H1 (cell line): ENCODE data around the gene CRISPLD2. TPM values are rescaled to one million over a fixed set of nuclear protein-coding genes. Genes with fewer than 3 reads are reported as not detected.

Source experiments
- CTCF ChIA-PET: fragments of 300-600 bp; sonication (Branson Sonifier 250); formaldehyde crosslinking; loops from one replicate; lab custom pipeline; 2021; ENCODE audit not compliant: partially characterized antibody; lab: Charles Lee
- POLR2A ChIA-PET: fragments of 300-600 bp; sonication (Branson Sonifier 250); formaldehyde crosslinking; loops from one replicate; lab custom pipeline; 2021; ENCODE audit warnings: inconsistent platforms; ENCODE audit not compliant: partially characterized antibody; lab: Charles Lee
- DNase-seq, 2 experiments: peaks; one replicate each; pipeline versions ENCODE4 v3.0.0 to v3.0.0-alpha.2; 2010 to 2022; ENCODE audit warnings: low spot score in 2 of 2, low read depth in 1 of 2, mixed read lengths in 1 of 2
- FAIRE-seq: peaks from 2 replicates; lab custom pipeline; 2011; peaks lifted over from hg19 to GRCh38; lab: Jason Lieb, UNC
- H2AFZ ChIP-seq: 2 replicates; pipeline ENCODE4 v1.8.1; 2012; ENCODE audit warnings: low read length, inconsistent platforms
- H2AK5ac ChIP-seq: 2 replicates; pipeline ENCODE4 v1.6.1; 2013; ENCODE audit warnings: low read depth, low read length
- H2BK120ac ChIP-seq: replicated peaks from 2 replicates; pipeline ENCODE3; 2013; ENCODE audit warnings: low read depth, low read length, inconsistent platforms
- H2BK12ac ChIP-seq: 2 replicates; pipeline ENCODE4 v1.6.1; 2013; ENCODE audit warnings: low read depth, low read length
- H2BK15ac ChIP-seq: 2 replicates; pipeline ENCODE4 v1.6.1; 2013; ENCODE audit warnings: low read length
- H2BK20ac ChIP-seq: 2 replicates; pipeline ENCODE4 v1.6.1; 2013; ENCODE audit warnings: low read length
- H2BK5ac ChIP-seq: 2 replicates; pipeline ENCODE4 v1.6.1; 2013; ENCODE audit warnings: low read depth, low read length
- H3K14ac ChIP-seq: 2 replicates; pipeline ENCODE4 v1.6.1; 2013; ENCODE audit warnings: inconsistent platforms; ENCODE audit not compliant: insufficient read length
- H3K18ac ChIP-seq: 2 replicates; pipeline ENCODE4 v1.6.1; 2013; ENCODE audit warnings: low read length; ENCODE audit errors: extremely low read depth
- H3K23ac ChIP-seq: 2 replicates; pipeline ENCODE4 v1.6.1; 2013; ENCODE audit warnings: inconsistent platforms; ENCODE audit not compliant: insufficient read length
- H3K23me2 ChIP-seq: 2 replicates; pipeline ENCODE4 v1.6.1; 2013; ENCODE audit warnings: low read depth, low read length
- H3K27ac ChIP-seq: 2 replicates; pipeline ENCODE4 v1.6.1; 2011; ENCODE audit warnings: low read depth, low read length, inconsistent platforms
- H3K27me3 ChIP-seq, 4 experiments: replicated peaks in 1 of 4; 1 replicate in 1 of 4; 2 replicates in 3 of 4; pipeline versions ENCODE4 v1.6.1 to v1.8.1; 2011 to 2013; ENCODE audit warnings: low read length in 3 of 4, mild to moderate bottlenecking in 3 of 4, inconsistent platforms in 2 of 4, mixed read lengths in 2 of 4, moderate library complexity in 1 of 4; ENCODE audit not compliant: control insufficient read depth in 3 of 4, insufficient read depth in 3 of 4; ENCODE audit errors: extremely low read depth in 1 of 4
- H3K36me3 ChIP-seq, 4 experiments: 2 replicates each; pipeline versions ENCODE4 v1.6.1 to v1.8.1; 2011 to 2013; ENCODE audit warnings: mild to moderate bottlenecking in 4 of 4, low read length in 3 of 4, moderate library complexity in 2 of 4, control low read depth in 1 of 4, inconsistent platforms in 1 of 4; ENCODE audit not compliant: insufficient read depth in 4 of 4, control insufficient read depth in 2 of 4
- H3K4ac ChIP-seq: replicated peaks from 2 replicates; pipeline ENCODE3; 2013; ENCODE audit warnings: low read length, low read depth, mixed read lengths, inconsistent platforms; ENCODE audit not compliant: insufficient read length
- H3K4me1 ChIP-seq, 4 experiments: replicated peaks in 1 of 4; 1 replicate in 1 of 4; 2 replicates in 3 of 4; pipeline versions ENCODE4 v1.6.1 to v1.8.1; 2011 to 2013; ENCODE audit warnings: low read length in 3 of 4, inconsistent platforms in 2 of 4, mixed read lengths in 1 of 4; ENCODE audit not compliant: insufficient read depth in 4 of 4, control insufficient read depth in 3 of 4
- H3K4me2 ChIP-seq, 2 experiments: 2 replicates each; pipeline versions ENCODE4 v1.6.1 to v1.8.1; 2011 to 2013; ENCODE audit warnings: low read depth in 2 of 2, low read length in 2 of 2, control low read depth in 1 of 2, inconsistent platforms in 1 of 2, mild to moderate bottlenecking in 1 of 2; ENCODE audit not compliant: insufficient read depth in 1 of 2
- H3K4me3 ChIP-seq, 4 experiments: fragments of 200-600, 300-600 bp in 1 of 4; sonication (generic), shearing (Covaris generic), sonication (Bioruptor Twin) in 1 of 4; 2 replicates each; pipeline versions ENCODE4 v1.5.1 to v1.8.1; 2011 to 2016; ENCODE audit warnings: low read length in 4 of 4, low read depth in 3 of 4, control low read depth in 2 of 4, inconsistent platforms in 2 of 4, mild to moderate bottlenecking in 2 of 4, mixed read lengths in 1 of 4, moderate library complexity in 1 of 4; ENCODE audit not compliant: insufficient read depth in 2 of 4; ENCODE audit errors: extremely low read depth in 1 of 4
- H3K56ac ChIP-seq: replicated peaks from 2 replicates; pipeline ENCODE3; 2013; ENCODE audit warnings: low read depth, mild to moderate bottlenecking, mixed read lengths, low read length, inconsistent platforms; ENCODE audit not compliant: insufficient read length
- H3K79me1 ChIP-seq: 2 replicates; pipeline ENCODE4 v1.6.1; 2013; ENCODE audit warnings: low read depth, low read length, control low read depth
- H3K79me2 ChIP-seq, 2 experiments: 2 replicates each; pipeline versions ENCODE4 v1.6.1 to v1.8.1; 2012 to 2013; ENCODE audit warnings: low read length in 2 of 2, mild to moderate bottlenecking in 2 of 2, inconsistent platforms in 1 of 2; ENCODE audit not compliant: insufficient read depth in 2 of 2, control insufficient read depth in 1 of 2
- H3K9ac ChIP-seq, 4 experiments: replicated peaks in 1 of 4; 1 replicate in 1 of 4; 2 replicates in 3 of 4; pipeline versions ENCODE4 v1.6.1 to v1.8.1; 2011 to 2013; ENCODE audit warnings: low read depth in 3 of 4, low read length in 3 of 4, control low read depth in 2 of 4, mild to moderate bottlenecking in 2 of 4, moderate library complexity in 2 of 4, inconsistent platforms in 1 of 4; ENCODE audit errors: extremely low read depth in 1 of 4
- H3K9me3 ChIP-seq, 2 experiments: 2 replicates each; pipeline versions ENCODE4 v1.6.1 to v1.8.1; 2012 to 2013; ENCODE audit warnings: mild to moderate bottlenecking in 2 of 2, moderate library complexity in 2 of 2, control low read depth in 1 of 2, inconsistent platforms in 1 of 2, low read depth in 1 of 2, low read length in 1 of 2, mixed read lengths in 1 of 2; ENCODE audit not compliant: insufficient read depth in 2 of 2
- H4K20me1 ChIP-seq, 2 experiments: replicated peaks in 1 of 2; 2 replicates each; pipeline versions ENCODE3 to v1.8.1; 2011 to 2013; ENCODE audit warnings: inconsistent platforms in 2 of 2, low read length in 2 of 2, mild to moderate bottlenecking in 1 of 2; ENCODE audit not compliant: insufficient read depth in 2 of 2, control insufficient read depth in 1 of 2
- H4K5ac ChIP-seq: 2 replicates; pipeline ENCODE4 v1.6.1; 2013; ENCODE audit warnings: low read length, low read depth, mixed read lengths, inconsistent platforms; ENCODE audit not compliant: insufficient read length
- H4K8ac ChIP-seq: 2 replicates; pipeline ENCODE4 v1.8.0; 2013; ENCODE audit warnings: mild to moderate bottlenecking, moderate library complexity, low read length, inconsistent platforms; ENCODE audit not compliant: insufficient read depth; ENCODE audit errors: extremely low read depth
- H4K91ac ChIP-seq: replicated peaks from 2 replicates; pipeline ENCODE3; 2013; ENCODE audit warnings: low read length, mixed read lengths, inconsistent platforms; ENCODE audit not compliant: insufficient read length
- BRCA1 ChIP-seq: IDR thresholded peaks from 2 replicates; pipeline ENCODE4 v1.6.1; 2012; ENCODE audit warnings: low read depth, low read length, improper control_type of control experiment
- CREB1 ChIP-seq: IDR thresholded peaks from 2 replicates; pipeline ENCODE4 v1.6.1; 2012; ENCODE audit warnings: inconsistent platforms
- EZH2 ChIP-seq: fragments of 200-600 bp; sonication (generic); IDR thresholded peaks from 2 replicates; pipeline ENCODE4 v1.7.1; 2012; ENCODE audit warnings: low read depth, mild to moderate bottlenecking, moderate library complexity, low read length, inconsistent platforms; ENCODE audit not compliant: severe bottlenecking
- GTF2F1 ChIP-seq: IDR thresholded peaks from 2 replicates; pipeline ENCODE4 v1.6.1; 2012; ENCODE audit warnings: low read depth, low read length, improper control_type of control experiment, borderline replicate concordance
- KDM4A ChIP-seq: IDR thresholded peaks from one replicate; pipeline ENCODE4 v1.7.1; 2012; ENCODE audit warnings: low read depth, mild to moderate bottlenecking, moderate library complexity, low read length, inconsistent platforms; ENCODE audit not compliant: severe bottlenecking
- PHF8 ChIP-seq: fragments of 200-600 bp; sonication (generic); conservative IDR thresholded peaks from 2 replicates; pipeline ENCODE4 v1.7.1; 2012; ENCODE audit warnings: low read depth, mild to moderate bottlenecking, inconsistent platforms, low read length, moderate library complexity
- POLR2AphosphoS5 ChIP-seq: IDR thresholded peaks from 2 replicates; pipeline ENCODE4 v1.6.1; 2011; ENCODE audit warnings: low read depth, low read length
- POU5F1 ChIP-seq: IDR thresholded peaks from 2 replicates; pipeline ENCODE4 v1.6.1; 2011; ENCODE audit warnings: low read depth, mild to moderate bottlenecking, low read length, moderate library complexity
- RFX5 ChIP-seq: IDR thresholded peaks from 2 replicates; pipeline ENCODE4 v1.6.1; 2011; ENCODE audit warnings: low read depth, low read length, improper control_type of control experiment, borderline replicate concordance
- SAP30 ChIP-seq: fragments of 300-600 bp; sonication (generic); IDR thresholded peaks from 2 replicates; pipeline ENCODE4 v1.7.1; 2012; ENCODE audit warnings: low read length, moderate library complexity, mild to moderate bottlenecking, inconsistent platforms; ENCODE audit not compliant: insufficient read depth, insufficient replicate concordance
- SIN3A ChIP-seq, 2 experiments: IDR thresholded peaks in 1 of 2; conservative IDR thresholded peaks in 1 of 2; 2 replicates each; pipeline ENCODE4 v1.6.1; 2011 to 2012; ENCODE audit warnings: low read length in 2 of 2, improper control_type of control experiment in 1 of 2, low read depth in 1 of 2, mild to moderate bottlenecking in 1 of 2
- SP1 ChIP-seq: IDR thresholded peaks from 2 replicates; pipeline ENCODE4 v1.6.1; 2011; ENCODE audit warnings: low read depth, low read length
- SP4 ChIP-seq: IDR thresholded peaks from 2 replicates; pipeline ENCODE4 v1.6.1; 2012; ENCODE audit warnings: low read length, inconsistent platforms
- SUZ12 ChIP-seq: fragments of 200-600 bp; sonication (generic); IDR thresholded peaks from 2 replicates; pipeline ENCODE4 v1.6.1; 2012; ENCODE audit warnings: mild to moderate bottlenecking, inconsistent platforms, low read length, moderate library complexity, mixed read lengths
- TEAD4 ChIP-seq: IDR thresholded peaks from 2 replicates; pipeline ENCODE4 v1.6.1; 2012; ENCODE audit warnings: low read depth, low read length, inconsistent platforms, mixed read lengths
- WGBS, 2 experiments: shearing (Covaris generic) in 1 of 2; methylation state at CpG; one replicate each; pipeline versions ENCODE4 v1.1.6 to v1.1.7; 2013 to 2015; ENCODE audit warnings: low lambda C conversion rate in 2 of 2, mixed read lengths in 2 of 2, inconsistent platforms in 1 of 2, low coverage in 1 of 2, missing lambda C conversion rate in 1 of 2; ENCODE audit not compliant: insufficient replicate concordance in 2 of 2, insufficient coverage in 1 of 2, insufficient read length in 1 of 2; ENCODE audit errors: extremely low coverage in 1 of 2, missing lambda C conversion rate in 1 of 2; 5-methylcytosine and 5-hydroxymethylcytosine counted together
- polyA plus RNA-seq, 7 experiments: library from polyadenylated mRNA; depleted of rRNA in 3 of 7; stranded (reverse) in 5 of 7; unstranded in 2 of 7; fragments of >200 nt in 5 of 7; fragments of 200-250 nt in 2 of 7; gene quantifications; 1 replicate in 5 of 7; 2 replicates in 1 of 7; 4 replicates in 1 of 7; pipeline versions ENCODE4 v1.2.1 to v1.2.3, GENCODE V29; 2011 to 2013; ENCODE audit warnings: missing spikeins in 2 of 7, mixed read lengths in 2 of 7
- total RNA-seq: library from RNA; stranded (reverse); fragmentation: NEBNext Ultra II Directional; extraction: Animal tissue kit (Norgen Biotek cat#: 25700); gene quantifications from 2 replicates; pipeline ENCODE4 v1.2.1, GENCODE V29; 2021

CRISPLD2 gene
- total and polyA plus RNA-seq, 2 of the 8 experiments (the other 6 are each of a cell fraction or from before 2014, with no cell fraction given) = 2.7 to 5.1 TPM

GRCh38 chr16:84788920-84789391, 30.8 kb upstream of the CRISPLD2 start:
- 91% methylated on average over 22 of the region's 22 CpGs; no CpG with 5 or more reads in 1 of the 2 experiments for WGBS, 2 experiments
- no peaks in the 10 kb centered on the region for H3K23me2 ChIP-seq
- no peak overlapping the region for H3K56ac ChIP-seq
- H3K79me1 ChIP-seq = 0 out of 2 replicates have a peak, but pooled peaks cover 2% of the 10 kb centered on the region
- no peak overlapping the region for H3K4me2 ChIP-seq
- H3K4ac ChIP-seq = no peak overlapping the region
- H2BK20ac ChIP-seq = no peak overlapping the region
- no peak overlapping the region for H2BK120ac ChIP-seq
- no peak overlapping the region for H2AFZ ChIP-seq
- H4K8ac ChIP-seq = no peak overlapping the region
- ChIA-PET POLR2A (no interaction called here), CTCF (interaction anchor here (1.1 to 1.6 kb wide), 3 partner anchors 42 to 182 kb away, joined by 3 to 6 read pairs (median 3); no protein-coding TSS in a partner anchor)
- H2BK12ac ChIP-seq = no peak overlapping the region
- DNase-seq = no peak
- H3K18ac ChIP-seq = no peak overlapping the region
- H3K36me3 ChIP-seq = no peaks in the 10 kb centered on the region
- no peak overlapping the region for H3K27ac ChIP-seq
- no peaks in the 10 kb centered on the region for H3K27me3 ChIP-seq
- no peak overlapping the region for H2AK5ac ChIP-seq
- no peak overlapping the region for H3K14ac ChIP-seq
- H4K5ac ChIP-seq = no peak overlapping the region
- H3K4me3 ChIP-seq = no peak overlapping the region
- H3K9ac ChIP-seq = no peak overlapping the region
- H3K9me3 ChIP-seq = no peaks in the 10 kb centered on the region
- no peaks in the 10 kb centered on the region for H3K79me2 ChIP-seq
- no peak overlapping the region for H4K91ac ChIP-seq
- no peak overlapping the region for H2BK5ac ChIP-seq
- H2BK15ac ChIP-seq = no peak overlapping the region
- no peaks in the 10 kb centered on the region for H3K4me1 ChIP-seq
- H3K23ac ChIP-seq = no peak overlapping the region
- FAIRE-seq = no peak
- H4K20me1 ChIP-seq = no peaks in the 10 kb centered on the region
- no peak for TF ChIP-seq SP1
- no peak for TF ChIP-seq SAP30
- no peak for TF ChIP-seq SIN3A (conservative IDR thresholded peaks at IDR 0.05 in 1 of 2, IDR thresholded peaks at IDR 0.05 in 1 of 2; ENCODE audit: low read depth in 1 of 2, low read length in 2 of 2)
- TF ChIP-seq SP4 = no peak
- TF ChIP-seq POLR2AphosphoS5 = no peak
- no peak for TF ChIP-seq RFX5
- TF ChIP-seq SUZ12 = no peak
- TF ChIP-seq TEAD4 = no peak
- no peak for TF ChIP-seq POU5F1
- no peak for TF ChIP-seq KDM4A
- no peak for TF ChIP-seq BRCA1
- TF ChIP-seq EZH2 = no peak
- no peak for TF ChIP-seq GTF2F1
- no peak for TF ChIP-seq CREB1
- TF ChIP-seq PHF8 = no peak
